Measurements from ENCODE around the gene ELMO3. TPM values are rescaled to one million over a fixed set of nuclear protein-coding genes. Genes with fewer than 3 reads are reported as not detected.
A peak's percentile ranks its signal among the peaks of the same experiment; 100 is the strongest.

ELMO3 gene
- total RNA-seq, 1 experiment from 2014 or later, result 8.6 TPM

GRCh38 chr16:67191411-67191994 lies 7.4 kb upstream of the ELMO3 start:
- Histone ChIP-seq H3K23ac (ENCODE audit: insufficient read length, low read depth, low read length) (no peak overlapping the region), H3K79me2 (ENCODE audit: insufficient read depth, low read length) (peaks cover 13% of the 10 kb centered on the region; the same call in 1 of the 2 replicates), H3T11ph (ENCODE audit: low read length) (no peak overlapping the region), H4K20me1 (ENCODE audit: control insufficient read depth, insufficient read depth, insufficient read length) (no peaks in the 10 kb centered on the region), H4K91ac (ENCODE audit: insufficient read length, low read depth, low read length) (no peak overlapping the region), H3K18ac (ENCODE audit: insufficient read length, low read depth, low read length) (no peak overlapping the region), H2BK120ac (ENCODE audit: low read depth, low read length, poor library complexity, severe bottlenecking) (no peak overlapping the region), H3K56ac (ENCODE audit: insufficient read length, low read depth, low read length) (no peak overlapping the region), H3K79me1 (ENCODE audit: insufficient read depth, low read depth, low read length, poor library complexity, severe bottlenecking) (peaks cover 13% of the 10 kb centered on the region), H3K23me2 (ENCODE audit: insufficient read length, low read depth, low read length, poor library complexity, severe bottlenecking) (peaks cover 8% of the 10 kb centered on the region), H4K5ac (ENCODE audit: insufficient read length, low read depth, low read length) (no peak overlapping the region), H3K27ac (ENCODE audit: insufficient read length, low read depth, low read length) (no peak overlapping the region), H2BK12ac (ENCODE audit: insufficient read length, low read depth, low read length) (no peak overlapping the region), H2AFZ (ENCODE audit: low read length) (no peak overlapping the region), H3K14ac (ENCODE audit: insufficient read depth, low read length) (no peak overlapping the region), H3K9me3 (ENCODE audit: control insufficient read depth, low read depth, low read length) (no peaks in the 10 kb centered on the region), H4K8ac (replicated peaks; ENCODE audit: insufficient read length, low read depth, low read length) (no peak overlapping the region), H3K4me1 (ENCODE audit: insufficient read depth, low read length) (no peaks in the 10 kb centered on the region), H2BK20ac (ENCODE audit: low read depth, low read length, poor library complexity, severe bottlenecking) (no peak overlapping the region), H3K4ac (ENCODE audit: low read depth, low read length) (no peak overlapping the region), H3K27me3 (ENCODE audit: insufficient read depth, low read length) (no peaks in the 10 kb centered on the region; the same call in 1 of the 2 replicates), H2BK5ac (ENCODE audit: insufficient read length, low read length) (no peak overlapping the region), H3K4me2 (ENCODE audit: insufficient read depth, insufficient read length, low read length) (peak overlapping the region; percentile 89), H2BK15ac (ENCODE audit: low read depth, low read length) (no peak overlapping the region), H2AK5ac (ENCODE audit: insufficient read length, low read length) (no peak overlapping the region), H3K9ac (ENCODE audit: extremely low read depth, insufficient read length, low read length) (no peak overlapping the region)
- WGBS (ENCODE audit: extremely low coverage, insufficient read length, low lambda C conversion rate), result no CpG with 5 or more reads among the region's 9 CpGs
- DNase-seq, result no peak
- Mint-ChIP-seq H3K36me3 (ENCODE audit: insufficient read depth in 1 of 3, low read depth in 3 of 3) (peaks cover 31 to 39% (median 37%) of the 10 kb centered on the region in 3 experiments), H3K27ac (no peak overlapping the region), H3K4me3 (peak overlapping the region; percentile 86 to 93), H3K9me3 (no peaks in the 10 kb centered on the region; a peak in 1 of 5 replicates), H3K4me1 (peaks cover 23 to 34% of the 10 kb centered on the region in 2 experiments), H3K27me3 (ENCODE audit: low read depth) (peaks cover 8% of the 10 kb centered on the region)
- no peak for TF ChIP-seq CTCF (conservative IDR thresholded peaks at IDR 0.05)

Data from H9 (cell line).